ENCODE measurements around the gene SLC27A1.
A peak's percentile ranks its signal among the peaks of the same experiment; 100 is the strongest.

SLC27A1 gene

GRCh38 chr19:17470068-17470841 is at the start of gene SLC27A1:
Gene SLC27A1 (plus strand): TSS chr19:17470524. CDS start chr19:17470541, 17 bp downstream.
- DNase-seq = peak; percentile 88

GRCh38 chr19:17421942-17422341 is 48.4 kb upstream of the SLC27A1 start:
- DNase-seq = no peak

GRCh38 chr19:17423429-17424208 is 46.7 kb upstream of the SLC27A1 start:
- no peak for DNase-seq

- DNase-seq = no peak
These were observed 45.5 kb upstream of the SLC27A1 start for GRCh38 chr19:17424743-17425365.

GRCh38 chr19:17429641-17430113 is 40.6 kb upstream of the SLC27A1 start:
- DNase-seq = no peak

GRCh38 chr19:17431417-17431816 is 38.9 kb upstream of the SLC27A1 start:
- DNase-seq = no peak

- DNase-seq = no peak
These were observed 35.1 kb upstream of the SLC27A1 start for GRCh38 chr19:17435218-17435617.

- no peak for DNase-seq
These were observed 34.0 kb upstream of the SLC27A1 start for GRCh38 chr19:17436094-17436873.

GRCh38 chr19:17436874-17437267 is 33.5 kb upstream of the SLC27A1 start:
- DNase-seq = no peak

GRCh38 chr19:17441241-17442021 is 28.9 kb upstream of the SLC27A1 start:
- no peak for DNase-seq

- no peak for DNase-seq
These were observed 24.7 kb upstream of the SLC27A1 start for GRCh38 chr19:17445526-17446165.

- DNase-seq = no peak
These were observed 22.6 kb upstream of the SLC27A1 start for GRCh38 chr19:17447704-17448130.

GRCh38 chr19:17448131-17448967 is 22.0 kb upstream of the SLC27A1 start, which contains the start of gene TMEM221:
Gene TMEM221 (minus strand): TSS chr19:17448668. CDS start chr19:17448462, 206 bp downstream.
- peak; percentile 59 for DNase-seq

- DNase-seq = peak; percentile 66
These were observed 19.9 kb upstream of the SLC27A1 start for GRCh38 chr19:17450264-17451075.

GRCh38 chr19:17451820-17452219 is 18.5 kb upstream of the SLC27A1 start:
- DNase-seq = no peak

- DNase-seq = no peak
These were observed 15.7 kb upstream of the SLC27A1 start for GRCh38 chr19:17454576-17455071.

GRCh38 chr19:17455308-17456123 is 14.8 kb upstream of the SLC27A1 start:
- no peak for DNase-seq

- no peak for DNase-seq
These were observed 14.2 kb upstream of the SLC27A1 start for GRCh38 chr19:17456127-17456526.

Measured in activated naive CD4-positive, alpha-beta T cell treated with anti-CD3 and anti-CD28 coated beads, Interleukin-2, amount 50 U/mL, for 16 hours (primary cell).